Tibial artery (tissue), 4 donors: ENCODE data around the gene MX2.

Experiments
- DNase-seq, 2 donors: peaks; one replicate each; pipeline ENCODE4 v3.0.0-alpha.2; 2019
- H3K27ac ChIP-seq, 2 donors: fragments of 200-600 bp; sonication (generic) in 1 of 2; 1 replicate in 1 of 2; 2 replicates in 1 of 2; pipeline ENCODE4 v1.5.1; 2018 to 2019; ENCODE audit warnings: mild to moderate bottlenecking in 1 of 2
- H3K27me3 ChIP-seq, 2 donors: fragments of 200-600 bp; sonication (generic) in 1 of 2; one replicate each; pipeline versions ENCODE4 v1.5.1 to v1.6.0; 2016 to 2019
- H3K36me3 ChIP-seq, 3 donors: fragments of 200-600 bp; sonication (generic) in 2 of 3; one replicate each; pipeline ENCODE4 v1.5.1; 2016 to 2019; ENCODE audit warnings: mild to moderate bottlenecking in 2 of 3
- H3K4me1 ChIP-seq, 4 donors: fragments of 200-600 bp; sonication (generic) in 2 of 4; 1 replicate in 3 of 4; 2 replicates in 1 of 4; pipeline ENCODE4 v1.5.1; 2016 to 2019
- H3K4me3 ChIP-seq, 2 donors: fragments of 200-600 bp; sonication (generic) in 1 of 2; 1 replicate in 1 of 2; 2 replicates in 1 of 2; pipeline ENCODE4 v1.5.1; 2018 to 2019; ENCODE audit warnings: mild to moderate bottlenecking in 2 of 2
- H3K9me3 ChIP-seq, 3 donors: fragments of 200-600 bp; sonication (generic) in 1 of 3; one replicate each; pipeline ENCODE4 v1.5.1; 2016 to 2019
- intact Hi-C: fragments of 100-400 bp; cut with DNase I; formaldehyde crosslinking; loops from one replicate; pipeline ENCODE4 v1.15.0; 2023; ENCODE audit warnings: low total_unique reads
- TF ChIP-seq, protein P1 (sequence below), 2 experiments: fragments of 200-600 bp in 1 of 2; fragments of 450-650 bp in 1 of 2; IDR thresholded peaks; one replicate each; pipeline ENCODE4 v1.5.1; 2017 to 2019; ENCODE audit warnings: antibody characterized with exemption in 2 of 2, mild to moderate bottlenecking in 1 of 2, moderate library complexity in 1 of 2

Gene MX2

DNA sequence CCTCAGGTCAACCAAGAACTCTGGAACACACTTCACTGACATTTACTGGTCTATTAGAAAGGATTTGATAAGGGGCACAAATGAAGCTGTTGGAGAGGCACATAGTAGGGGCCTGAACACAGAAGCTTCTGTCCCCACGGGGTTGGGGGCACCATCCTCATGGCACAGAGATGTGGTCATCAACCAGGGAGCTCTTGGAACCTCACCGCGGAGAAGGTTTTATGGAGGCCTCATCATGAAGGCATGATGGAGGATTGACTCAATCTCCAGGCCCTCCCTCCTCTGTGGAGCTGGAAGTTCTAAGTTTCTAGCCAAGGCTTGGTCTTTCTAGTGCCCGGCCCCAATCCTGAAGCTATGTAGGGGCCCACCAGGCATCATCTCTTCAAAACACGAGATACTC is 87.8 kb downstream of the MX2 start:
- H3K27ac ChIP-seq: no peak overlapping the region
- TF ChIP-seq, protein P1, sequence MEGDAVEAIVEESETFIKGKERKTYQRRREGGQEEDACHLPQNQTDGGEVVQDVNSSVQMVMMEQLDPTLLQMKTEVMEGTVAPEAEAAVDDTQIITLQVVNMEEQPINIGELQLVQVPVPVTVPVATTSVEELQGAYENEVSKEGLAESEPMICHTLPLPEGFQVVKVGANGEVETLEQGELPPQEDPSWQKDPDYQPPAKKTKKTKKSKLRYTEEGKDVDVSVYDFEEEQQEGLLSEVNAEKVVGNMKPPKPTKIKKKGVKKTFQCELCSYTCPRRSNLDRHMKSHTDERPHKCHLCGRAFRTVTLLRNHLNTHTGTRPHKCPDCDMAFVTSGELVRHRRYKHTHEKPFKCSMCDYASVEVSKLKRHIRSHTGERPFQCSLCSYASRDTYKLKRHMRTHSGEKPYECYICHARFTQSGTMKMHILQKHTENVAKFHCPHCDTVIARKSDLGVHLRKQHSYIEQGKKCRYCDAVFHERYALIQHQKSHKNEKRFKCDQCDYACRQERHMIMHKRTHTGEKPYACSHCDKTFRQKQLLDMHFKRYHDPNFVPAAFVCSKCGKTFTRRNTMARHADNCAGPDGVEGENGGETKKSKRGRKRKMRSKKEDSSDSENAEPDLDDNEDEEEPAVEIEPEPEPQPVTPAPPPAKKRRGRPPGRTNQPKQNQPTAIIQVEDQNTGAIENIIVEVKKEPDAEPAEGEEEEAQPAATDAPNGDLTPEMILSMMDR (IDR thresholded peaks at IDR 0.05): no peak
- H3K4me3 ChIP-seq: no peak overlapping the region
- intact Hi-C loops: no loop called here
- H3K27me3 ChIP-seq: no peaks in the 10 kb centered on the region
- DNase-seq: peak in 1 of 2 donors; percentile 20
- no peaks in the 10 kb centered on the region for H3K9me3 ChIP-seq
- H3K4me1 ChIP-seq: no peaks in the 10 kb centered on the region
- peaks cover 16 to 93% (median 41%) of the 10 kb centered on the region in 3 donors for H3K36me3 ChIP-seq

DNA sequence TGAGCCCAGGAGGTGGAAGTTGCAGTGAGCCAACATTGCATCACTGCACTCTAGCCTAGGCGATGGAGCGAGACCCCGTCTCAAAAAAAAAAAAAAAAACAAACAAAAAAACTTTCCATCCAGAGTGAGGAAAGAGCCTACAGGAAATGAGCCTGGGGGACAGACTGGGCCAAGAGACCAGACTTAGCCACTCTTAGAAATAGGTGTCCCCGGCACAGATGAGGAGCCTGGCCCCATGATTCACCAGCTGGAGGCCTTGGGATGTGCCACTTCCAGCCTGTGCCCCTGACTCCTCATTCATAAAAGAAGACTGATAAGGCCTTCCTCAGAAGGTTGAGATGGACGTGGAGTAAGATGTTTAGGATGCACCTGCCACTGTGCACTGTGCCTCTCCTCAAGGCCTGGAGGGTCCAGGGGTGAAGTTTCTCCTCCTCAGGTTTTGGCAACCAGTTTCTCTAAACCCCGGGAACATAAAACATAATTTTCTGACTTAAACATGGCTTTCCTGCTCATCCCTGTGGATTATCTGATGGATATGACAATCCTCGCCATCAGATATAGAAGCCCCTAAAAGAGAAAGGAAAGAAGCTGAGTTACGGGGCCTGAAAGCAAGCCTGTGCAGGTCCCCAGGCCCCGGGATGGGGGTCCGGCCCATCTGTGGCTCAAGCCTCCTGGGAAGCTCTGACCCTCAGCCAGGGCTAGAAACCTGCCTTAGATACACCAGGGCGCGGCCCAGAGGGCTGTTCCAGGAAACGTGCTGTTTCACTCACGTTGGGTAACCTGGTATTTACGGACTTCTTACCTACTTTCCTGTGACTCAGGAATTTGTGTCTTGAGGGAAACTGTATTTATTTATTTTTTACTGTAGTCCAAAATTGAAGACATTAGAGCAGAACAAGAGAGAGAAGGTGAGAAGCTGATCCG is 90.2 kb downstream of the MX2 start:
- TF ChIP-seq, protein P1 (IDR thresholded peaks at IDR 0.05): no peak
- Histone ChIP-seq H3K9me3 (no peaks in the 10 kb centered on the region), H3K4me3 (no peak overlapping the region), H3K27me3 (no peaks in the 10 kb centered on the region), H3K27ac (no peak overlapping the region), H3K36me3 (peaks cover 9 to 88% (median 20%) of the 10 kb centered on the region in 3 donors), H3K4me1 (no peaks in the 10 kb centered on the region)
- intact Hi-C loops: no loop called here
- peak in 1 of 2 donors; percentile 24 for DNase-seq

DNA sequence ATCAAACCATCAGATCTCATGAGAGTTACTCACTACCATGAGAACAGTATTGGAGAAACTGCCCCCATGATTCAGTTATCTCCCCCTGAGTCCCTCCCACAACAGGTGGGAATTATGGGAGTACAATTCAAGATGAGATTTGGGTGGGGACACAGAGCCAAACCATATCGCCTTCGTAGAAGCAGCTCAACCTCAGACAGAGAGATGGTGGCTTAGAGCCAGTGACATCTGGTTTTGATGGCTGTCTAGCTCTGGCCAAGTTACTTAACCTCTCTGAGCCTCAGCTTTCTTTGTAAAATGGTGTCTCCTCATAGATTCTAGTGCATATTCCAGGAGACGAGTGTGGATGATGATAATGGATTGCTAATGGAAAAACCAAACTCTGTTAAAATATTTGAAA is 91.4 kb downstream of the MX2 start:
- intact Hi-C loops: no loop called here
- Histone ChIP-seq H3K27ac (no peak overlapping the region), H3K9me3 (no peaks in the 10 kb centered on the region), H3K4me1 (no peaks in the 10 kb centered on the region), H3K27me3 (no peaks in the 10 kb centered on the region), H3K36me3 (peaks cover 9 to 86% (median 14%) of the 10 kb centered on the region in 3 donors), H3K4me3 (no peak overlapping the region)
- DNase-seq: no peak
- TF ChIP-seq, protein P1 (IDR thresholded peaks at IDR 0.05): no peak

DNA sequence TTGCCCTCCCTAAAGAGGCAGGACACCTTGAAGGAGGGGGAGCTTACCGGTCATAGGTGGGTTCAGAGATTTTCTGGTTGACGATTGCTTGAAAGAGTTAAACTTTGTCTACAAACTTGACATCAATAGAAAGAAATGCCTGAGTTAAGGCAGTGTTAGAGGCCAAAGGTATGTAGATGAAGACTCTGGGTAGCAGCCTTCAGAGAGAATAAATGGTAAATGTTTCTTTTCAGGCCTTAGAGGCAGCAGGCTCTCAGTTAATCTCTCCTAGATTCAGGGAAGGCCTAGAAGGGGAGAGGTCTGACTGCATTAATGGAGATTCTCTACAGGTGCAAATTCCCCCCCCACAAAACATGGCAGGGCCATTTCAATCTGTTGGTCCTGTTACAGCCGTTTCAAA is 91.9 kb downstream of the MX2 start:
- H3K36me3 ChIP-seq: peaks cover 9 to 86% (median 18%) of the 10 kb centered on the region in 3 donors
- no peak overlapping the region for H3K27ac ChIP-seq
- DNase-seq: no peak
- H3K4me1 ChIP-seq: no peaks in the 10 kb centered on the region
- H3K4me3 ChIP-seq: no peak overlapping the region
- H3K27me3 ChIP-seq: no peaks in the 10 kb centered on the region
- TF ChIP-seq, protein P1 (IDR thresholded peaks at IDR 0.05): no peak
- intact Hi-C loops: no loop called here
- no peaks in the 10 kb centered on the region for H3K9me3 ChIP-seq

DNA sequence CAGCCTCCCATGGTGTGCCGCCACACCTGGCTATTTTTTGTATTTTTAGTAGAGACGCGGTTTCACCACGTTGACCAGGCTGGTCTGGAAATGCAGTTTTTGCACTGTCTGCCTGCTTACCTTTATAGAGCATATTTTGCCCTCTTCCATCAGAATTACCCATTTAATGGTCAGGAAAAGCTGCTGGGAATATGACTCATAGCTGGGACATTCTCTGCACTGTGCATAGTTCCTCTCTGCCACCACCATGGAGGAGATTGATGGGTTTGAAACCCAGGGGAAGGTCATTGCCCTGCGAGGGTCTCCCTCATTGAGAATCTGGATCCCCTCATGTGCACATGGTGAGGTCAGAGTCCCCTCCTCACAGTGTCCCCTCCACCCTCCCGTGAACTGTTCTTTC is 96.3 kb downstream of the MX2 start:
- H3K4me3 ChIP-seq: no peak overlapping the region
- intact Hi-C loops: no loop called here
- H3K27me3 ChIP-seq: peaks cover 0 to 4% of the 10 kb centered on the region in 2 donors
- H3K27ac ChIP-seq: no peak overlapping the region
- peaks cover 0 to 4% (median 0%) of the 10 kb centered on the region in 4 donors for H3K4me1 ChIP-seq
- DNase-seq: no peak
- H3K9me3 ChIP-seq: no peaks in the 10 kb centered on the region
- H3K36me3 ChIP-seq: peaks cover 0 to 56% (median 14%) of the 10 kb centered on the region in 3 donors
- TF ChIP-seq, protein P1 (IDR thresholded peaks at IDR 0.05): no peak
